CD4-positive, alpha-beta T cell treated with Interleukin-1 beta for 1 hour (primary cell): ENCODE measurements around the gene PIGB.
"Not testable (repeated sequence)": the region's sequence is repeated elsewhere in the genome, so short reads cannot be mapped to it uniquely, and the experiment has no call there.

Experiments
- DNase-seq, 2 donors: peaks; one replicate each; pipeline ENCODE4 v3.0.0-alpha.2; 2020 to 2022

PIGB gene

DNA sequence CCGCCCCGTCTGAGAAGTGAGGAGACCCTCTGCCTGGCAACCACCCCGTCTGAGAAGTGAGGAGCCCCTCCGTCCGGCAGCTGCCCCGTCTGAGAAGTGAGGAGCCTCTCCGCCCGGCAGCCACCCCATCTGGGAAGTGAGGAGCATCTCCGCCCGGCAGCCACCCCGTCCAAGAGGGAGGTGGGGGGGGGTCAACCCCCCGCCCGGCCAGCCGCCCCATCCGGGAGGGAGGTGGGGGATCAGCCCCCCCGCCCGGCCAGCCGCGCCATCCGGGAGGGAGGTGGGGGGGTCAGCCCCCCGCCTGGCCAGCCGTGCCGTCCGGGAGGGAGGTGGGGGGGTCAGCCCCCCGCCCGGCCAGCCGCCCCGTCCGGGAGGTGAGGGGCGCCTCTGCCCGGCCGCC is 16.2 kb upstream of the PIGB start:
- not testable (repeated sequence) for DNase-seq

DNA sequence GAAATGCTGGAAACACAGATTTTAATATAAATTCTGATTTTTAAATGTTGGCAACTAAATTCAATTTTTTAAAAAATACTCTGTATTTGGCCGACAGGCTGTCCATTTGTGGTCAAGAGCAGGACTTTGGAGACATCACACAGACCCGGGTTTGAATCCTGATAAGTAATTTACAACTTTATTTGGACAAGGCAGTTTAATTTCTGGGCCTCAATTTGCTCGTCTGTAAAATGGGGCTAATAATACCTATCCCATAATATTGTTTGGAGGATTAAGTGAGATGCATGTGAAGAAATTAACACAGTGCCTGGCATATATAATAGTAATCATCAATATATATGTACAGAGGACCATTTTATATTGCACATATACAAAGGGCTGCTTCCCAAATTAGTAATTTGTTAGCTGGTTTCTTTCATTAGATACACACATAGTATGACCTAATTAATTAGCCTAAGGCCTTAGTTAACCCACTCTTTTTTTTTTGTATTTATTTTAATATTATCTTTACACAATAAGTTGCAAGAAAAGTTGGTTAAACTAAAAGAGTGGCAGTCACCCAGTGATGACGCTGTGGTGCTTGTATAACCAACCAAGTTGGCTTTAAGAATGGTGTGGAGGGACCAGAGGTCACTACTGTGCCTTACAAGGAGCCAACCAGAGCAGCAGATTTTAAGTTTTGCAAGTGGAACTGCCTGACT is 665 bp downstream of the PIGB start:
- peak in 1 of 2 donors; percentile 15 for DNase-seq

DNA sequence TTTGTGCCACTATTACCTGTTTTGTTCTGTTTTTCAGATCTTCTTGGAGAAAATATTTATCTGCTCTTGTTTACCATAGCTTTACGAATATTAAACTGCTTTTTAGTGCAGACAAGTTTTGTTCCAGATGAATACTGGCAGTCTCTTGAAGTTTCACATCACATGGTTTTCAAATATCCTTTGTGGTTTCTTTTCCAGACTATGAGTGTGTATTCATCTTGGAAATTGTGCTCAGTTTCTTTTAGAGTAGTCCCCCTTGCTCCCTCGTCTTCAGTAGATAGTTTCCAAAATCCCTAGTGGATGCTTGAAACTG is 1.2 kb downstream of the PIGB start:
- DNase-seq = no peak

DNA sequence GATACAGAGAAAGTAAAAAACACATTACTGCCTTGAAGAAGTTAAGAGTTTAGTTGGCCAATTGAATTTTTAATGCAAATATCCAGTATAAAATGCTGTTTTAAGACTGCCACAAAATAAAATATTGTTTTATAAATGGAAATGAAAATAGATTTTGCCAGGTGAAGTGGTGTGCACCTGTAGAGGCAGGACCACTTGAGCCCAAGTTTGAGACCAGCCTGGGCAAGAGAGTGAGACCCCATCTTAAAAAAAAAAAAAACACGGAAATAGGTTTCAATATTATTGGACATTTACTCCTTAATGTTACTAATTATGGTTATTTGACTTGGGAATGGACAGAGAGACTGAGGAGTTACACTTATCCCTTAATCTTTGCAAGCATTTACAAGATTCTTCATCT is 1.9 kb downstream of the PIGB start:
- no peak for DNase-seq

DNA sequence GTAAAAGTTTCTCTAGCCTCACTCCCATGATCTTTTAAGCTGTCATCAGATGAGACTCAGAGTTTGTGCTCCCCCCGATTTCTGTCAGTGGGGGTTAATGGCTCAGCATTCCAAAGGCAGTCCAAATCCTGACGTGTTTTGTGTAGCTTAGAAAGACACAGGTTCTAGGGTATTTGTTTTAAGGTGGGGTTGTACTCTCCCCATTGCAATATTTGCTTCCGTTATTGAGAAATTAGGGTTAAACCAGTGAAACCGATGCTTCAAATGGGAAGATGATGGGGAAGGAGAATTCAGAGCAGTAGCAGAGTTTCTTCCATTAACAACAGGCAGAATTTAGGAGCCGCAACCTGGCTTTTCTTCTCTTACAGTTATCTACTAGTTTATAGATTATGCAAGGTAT is 3.4 kb downstream of the PIGB start:
- no peak for DNase-seq

DNA sequence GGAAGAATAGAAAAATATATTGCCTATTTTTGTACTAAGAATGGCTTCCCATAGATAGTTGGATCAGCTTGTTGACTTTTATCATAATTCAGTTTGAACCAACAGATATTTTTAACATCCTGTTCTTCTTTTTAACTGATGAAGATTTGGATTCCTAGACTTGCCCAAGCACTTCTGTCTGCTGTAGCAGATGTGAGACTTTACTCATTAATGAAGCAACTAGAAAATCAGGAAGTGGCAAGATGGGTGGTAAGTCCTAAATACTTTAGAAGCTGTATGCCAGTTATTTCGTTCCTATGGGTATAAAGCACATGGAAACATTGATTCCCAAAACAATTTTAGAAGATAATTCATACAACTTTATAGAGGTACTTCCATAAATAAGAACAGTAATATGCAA is 8.4 kb downstream of the PIGB start:
- DNase-seq = no peak

DNA sequence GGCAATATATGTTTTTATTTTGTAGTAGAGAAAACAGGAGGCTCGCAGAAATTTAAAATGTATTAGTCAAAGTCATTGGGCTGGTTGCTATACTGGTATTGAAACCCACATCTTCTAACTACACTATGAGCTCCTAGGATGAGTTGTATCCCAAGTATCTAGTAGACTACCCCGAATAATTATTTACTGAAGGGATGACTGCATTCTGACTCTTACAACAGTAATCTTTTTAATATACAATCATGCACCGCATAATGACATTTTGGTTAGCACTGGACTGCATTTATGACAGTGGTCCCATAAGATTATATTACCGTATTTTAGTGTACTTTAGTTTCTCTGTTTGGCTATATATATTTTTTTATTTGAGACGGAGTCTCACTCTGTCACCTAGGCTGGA is 15.3 kb downstream of the PIGB start:
- DNase-seq = no peak

DNA sequence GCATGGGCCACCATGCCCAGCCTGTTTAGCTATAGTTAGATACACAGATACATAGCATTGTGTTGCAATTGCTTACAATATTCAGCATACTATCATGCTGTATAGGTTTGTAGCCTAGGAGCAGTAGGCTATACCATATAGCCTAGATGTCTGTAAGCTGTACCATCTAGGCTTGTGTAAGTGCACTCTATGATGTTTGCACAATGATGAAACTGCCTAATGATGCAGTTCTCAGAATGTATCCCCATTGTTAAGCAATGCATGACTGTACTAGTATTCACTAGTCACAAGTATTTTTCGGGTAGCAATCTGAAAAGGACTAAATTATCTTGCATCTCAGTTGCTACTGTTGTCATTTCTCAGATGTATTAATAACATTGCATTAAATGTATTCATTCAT is 16.0 kb downstream of the PIGB start:
- DNase-seq = no peak

DNA sequence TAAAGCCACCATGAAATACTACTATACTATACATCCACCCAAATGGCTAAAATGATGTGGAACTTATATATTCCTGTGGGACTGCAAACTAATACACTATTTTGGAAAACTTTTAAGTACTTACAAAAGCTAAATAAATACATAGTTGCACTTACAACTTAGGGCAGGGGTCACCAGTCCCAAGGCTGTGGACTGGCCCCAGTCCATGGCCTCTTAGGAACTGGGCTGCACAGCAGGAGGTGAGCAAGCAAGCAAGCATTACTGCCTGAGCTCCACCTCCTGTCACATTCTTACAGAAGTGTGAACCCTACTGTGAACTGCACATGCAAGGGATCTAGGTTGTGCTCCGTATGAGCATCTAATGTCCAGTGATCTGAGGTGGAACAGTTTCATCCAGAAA is 18.1 kb downstream of the PIGB start:
- DNase-seq = no peak

DNA sequence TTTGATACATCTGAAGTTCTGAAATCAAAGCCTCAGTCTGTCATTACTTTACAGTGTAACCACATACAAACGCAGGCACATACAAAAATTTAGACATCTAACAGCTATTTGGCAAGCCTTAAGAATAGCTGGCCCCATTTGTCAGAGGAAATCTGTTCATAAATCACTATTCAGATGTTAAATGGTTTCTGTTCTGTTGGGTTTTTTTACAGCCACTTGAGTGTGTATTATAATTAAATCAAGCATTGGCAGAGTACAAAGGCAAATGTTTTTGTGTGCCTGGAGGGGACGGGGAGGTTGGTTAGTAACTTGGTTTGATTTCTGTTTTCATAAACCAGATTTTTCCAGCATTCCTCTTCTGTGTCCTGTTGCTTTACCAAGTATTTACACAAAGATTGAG is 24.1 kb downstream of the PIGB start:
- no peak for DNase-seq

DNA sequence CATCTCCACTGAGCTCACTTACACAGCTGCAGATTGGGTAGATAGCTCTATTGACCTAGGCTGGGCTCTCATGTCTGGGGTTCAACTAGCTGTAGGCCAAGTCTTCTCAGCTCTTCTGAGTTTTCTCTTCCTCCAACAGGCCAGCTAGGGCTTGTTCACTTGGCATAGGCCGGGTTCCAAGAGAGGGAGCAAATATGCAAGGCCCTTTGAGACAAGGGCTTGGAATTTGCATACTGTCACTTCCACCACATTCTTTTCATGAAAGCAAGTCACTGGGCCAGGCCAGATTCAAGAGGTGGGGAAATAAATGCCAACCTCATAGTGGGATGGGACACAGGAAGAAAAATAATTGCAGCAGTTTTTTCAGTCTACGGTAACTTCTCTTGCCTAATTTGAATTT is 25.2 kb downstream of the PIGB start:
- no peak for DNase-seq

DNA sequence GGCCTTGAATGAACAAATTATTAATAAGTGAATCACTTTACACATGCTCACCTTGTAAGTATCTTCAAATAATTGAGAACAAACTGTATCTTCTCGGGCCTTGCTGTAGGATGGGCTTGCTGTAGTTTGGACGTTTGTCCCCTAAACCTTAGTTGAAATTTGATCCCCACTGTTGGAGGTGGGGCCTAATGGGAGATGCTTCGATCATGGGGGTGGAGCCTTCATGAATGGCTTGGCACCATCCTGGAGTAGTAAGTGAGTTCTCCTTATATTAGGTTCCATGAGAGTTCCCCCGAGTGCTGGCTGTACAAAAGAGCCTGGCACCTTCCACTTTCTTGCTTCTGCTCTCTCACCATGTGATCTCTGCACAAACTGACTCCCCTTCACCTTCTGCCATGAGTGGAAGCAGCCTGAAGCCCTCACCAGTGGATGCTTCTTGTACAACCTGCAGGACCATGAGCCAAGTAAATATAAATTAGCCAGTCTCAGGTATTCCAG is 29.3 kb downstream of the PIGB start:
- DNase-seq = no peak

DNA sequence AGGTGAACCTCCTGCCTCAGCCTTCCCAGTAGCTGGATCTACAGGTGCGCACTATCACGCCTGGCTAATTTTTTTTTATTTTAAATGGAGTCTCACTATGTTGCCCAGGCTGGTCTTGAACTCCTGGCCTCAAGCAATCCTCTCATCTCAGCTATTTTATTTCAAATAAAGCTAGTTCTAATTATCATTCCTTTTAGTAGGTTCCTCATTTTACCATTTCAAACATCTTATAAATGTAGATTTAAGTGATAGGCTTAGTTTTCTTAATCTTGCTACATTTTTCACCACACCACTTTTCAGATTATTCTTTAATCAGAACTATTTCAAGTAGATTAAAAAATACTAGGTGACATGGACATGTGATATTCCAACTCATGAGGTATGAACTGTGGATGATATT is 30.3 kb downstream of the PIGB start:
- no peak for DNase-seq

DNA sequence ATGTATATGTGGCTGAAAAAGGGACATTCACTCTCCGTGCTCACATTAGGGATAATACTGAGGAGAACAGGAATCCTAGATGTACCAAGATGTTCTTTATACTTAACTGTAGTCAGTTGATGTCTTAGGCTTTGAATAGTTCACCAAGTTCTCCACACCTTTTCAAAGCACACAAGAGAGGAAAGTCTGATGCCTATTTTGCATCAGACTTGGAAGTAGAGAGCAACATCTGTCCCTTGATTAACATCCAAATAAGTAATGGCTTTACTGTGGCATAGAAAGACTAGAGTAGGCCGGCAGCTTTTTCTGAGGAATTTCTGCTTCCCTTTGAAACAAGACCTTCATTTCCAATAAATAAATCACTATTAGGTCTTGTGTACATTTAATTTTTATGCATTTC is 34.0 kb downstream of the PIGB start:
- DNase-seq = no peak

DNA sequence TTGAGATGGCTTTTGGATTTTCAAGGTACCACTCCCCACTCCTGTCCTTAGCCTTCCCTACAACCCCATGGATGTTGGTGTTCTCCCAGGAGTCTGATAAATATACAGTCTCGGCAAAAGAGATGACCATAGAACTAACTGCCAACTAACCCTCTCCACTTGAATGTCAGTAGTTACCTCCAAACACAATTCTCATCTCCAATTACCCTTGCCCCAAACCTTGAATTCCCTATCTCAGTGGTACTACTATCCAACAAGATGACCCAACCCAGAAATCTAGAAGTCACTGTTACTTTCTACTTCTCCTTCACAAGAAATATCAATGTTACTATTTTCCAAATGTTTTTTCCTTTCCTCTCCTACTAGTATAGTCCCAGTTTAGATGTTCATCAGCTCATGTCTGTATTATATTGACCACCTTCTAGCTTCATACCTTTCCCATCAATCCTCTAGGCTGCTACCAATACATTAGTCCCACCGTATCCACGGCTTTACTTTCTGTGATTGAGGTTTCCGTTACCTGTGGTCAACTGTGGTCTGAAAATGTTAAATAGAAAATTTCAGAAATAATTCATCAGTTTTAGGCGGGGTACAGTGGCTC is 38.1 kb downstream of the PIGB start:
- no peak for DNase-seq

DNA sequence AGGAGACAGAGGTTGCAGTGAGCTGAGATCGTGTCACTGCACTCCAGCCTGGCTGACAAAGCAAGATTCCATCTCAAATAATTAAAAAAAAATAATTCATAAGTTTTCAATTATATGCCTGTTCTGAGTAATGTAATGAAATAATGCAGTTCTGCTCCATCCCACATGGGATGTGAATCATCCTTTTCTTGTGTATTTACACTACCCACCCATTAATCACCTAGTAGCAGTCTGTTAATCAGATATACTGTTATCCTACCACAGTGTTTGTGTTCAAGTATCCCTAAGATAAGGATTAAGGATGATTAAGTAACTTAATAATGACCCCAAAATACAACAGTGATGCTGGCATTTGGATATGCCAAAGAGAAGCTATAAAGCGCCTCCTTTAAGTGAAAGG is 38.8 kb downstream of the PIGB start:
- DNase-seq = no peak

DNA sequence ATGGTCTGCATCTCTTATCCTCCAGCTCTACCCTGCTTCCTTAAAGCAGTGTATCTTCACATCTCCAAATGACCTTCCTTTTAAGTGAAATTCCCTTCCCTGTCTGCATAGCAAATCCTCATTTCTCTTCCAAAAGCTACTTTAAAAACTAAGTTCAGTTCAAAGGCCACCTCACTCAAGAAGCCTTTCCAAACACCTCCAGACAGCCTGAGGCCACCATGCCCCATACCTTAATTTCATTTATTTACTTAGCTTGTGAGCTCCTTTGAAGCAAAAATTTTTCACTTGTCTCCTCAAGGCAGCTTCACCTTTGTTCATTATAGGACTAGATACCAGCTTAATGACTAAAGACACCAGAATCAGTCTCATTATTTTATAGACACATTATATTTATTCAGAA is 39.4 kb downstream of the PIGB start:
- no peak for DNase-seq

DNA sequence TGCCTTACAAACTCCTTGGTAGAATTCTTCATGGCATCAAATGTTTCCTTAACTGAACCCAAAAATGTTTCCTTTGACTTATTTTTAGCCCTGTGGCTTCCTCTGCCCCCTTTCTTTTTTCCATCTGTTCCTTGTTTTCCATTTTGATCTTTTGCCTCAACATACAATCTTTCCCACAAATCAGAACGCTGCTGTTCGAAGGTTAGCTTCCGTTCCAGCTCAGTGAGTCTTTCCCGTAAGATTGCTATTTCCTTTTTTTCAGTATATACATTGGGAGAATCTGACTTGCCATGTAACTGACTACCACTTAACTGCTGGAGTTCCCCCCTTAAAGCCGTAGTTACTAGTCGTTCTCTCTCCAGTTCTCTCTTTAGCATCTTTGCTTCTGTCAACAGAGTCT is 41.2 kb downstream of the PIGB start:
- DNase-seq = no peak

DNA sequence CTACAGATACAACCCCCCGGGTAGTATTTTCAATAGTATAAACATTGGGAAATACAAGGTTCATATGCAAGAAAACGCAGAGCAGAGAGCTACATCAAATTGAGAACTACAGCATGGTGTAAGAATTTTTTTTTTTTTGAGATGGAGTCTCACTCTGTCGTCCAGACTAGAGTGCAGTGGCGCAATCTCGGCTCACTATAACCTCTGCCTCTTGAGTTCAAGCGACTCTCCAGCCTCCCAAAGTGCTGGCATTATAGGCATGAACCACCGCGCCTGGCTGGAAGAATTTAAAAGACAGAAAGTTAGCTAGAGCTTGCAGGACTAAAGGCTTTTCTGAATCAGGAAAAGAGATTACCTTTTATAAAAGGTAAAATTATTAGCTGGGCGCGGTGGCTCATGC is 42.0 kb downstream of the PIGB start:
- DNase-seq = no peak

DNA sequence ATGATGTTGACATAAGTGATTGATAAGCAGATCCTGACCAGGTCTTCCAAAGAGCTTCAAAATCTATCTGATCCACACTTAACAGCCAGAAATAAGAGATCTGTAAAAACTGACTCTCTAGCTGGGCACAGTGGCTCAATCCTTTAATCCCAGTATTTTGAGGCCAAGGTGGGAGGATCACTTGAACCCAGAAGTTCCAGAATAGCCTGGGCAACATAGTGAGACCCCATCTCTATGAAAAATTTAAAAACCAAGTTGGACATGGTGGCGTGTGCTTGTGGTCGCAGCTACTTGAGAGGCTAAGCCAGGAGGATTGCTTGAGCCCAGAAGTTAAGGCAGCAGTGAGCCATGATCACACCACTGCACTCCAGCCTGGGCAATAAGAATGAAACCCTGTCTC is 43.6 kb downstream of the PIGB start:
- no peak for DNase-seq

DNA sequence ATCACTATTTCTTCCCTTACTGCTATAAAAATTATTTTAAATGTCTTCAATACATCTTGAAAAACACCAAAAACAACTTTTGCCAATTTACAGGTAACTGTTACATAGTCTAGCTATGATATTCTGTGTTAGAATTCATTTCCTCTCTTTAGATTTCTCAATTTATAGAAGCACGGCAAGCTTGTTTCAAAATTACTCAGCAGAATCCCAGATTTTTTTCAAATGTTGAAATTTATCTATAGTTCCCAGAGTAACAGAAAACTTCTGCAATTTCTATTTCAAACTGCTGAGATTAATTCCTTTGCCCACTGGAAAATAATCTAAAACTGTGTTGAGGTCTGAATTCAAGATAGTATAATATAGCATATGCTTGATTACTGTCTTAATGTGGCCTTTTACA is 48.0 kb downstream of the PIGB start:
- no peak for DNase-seq

DNA sequence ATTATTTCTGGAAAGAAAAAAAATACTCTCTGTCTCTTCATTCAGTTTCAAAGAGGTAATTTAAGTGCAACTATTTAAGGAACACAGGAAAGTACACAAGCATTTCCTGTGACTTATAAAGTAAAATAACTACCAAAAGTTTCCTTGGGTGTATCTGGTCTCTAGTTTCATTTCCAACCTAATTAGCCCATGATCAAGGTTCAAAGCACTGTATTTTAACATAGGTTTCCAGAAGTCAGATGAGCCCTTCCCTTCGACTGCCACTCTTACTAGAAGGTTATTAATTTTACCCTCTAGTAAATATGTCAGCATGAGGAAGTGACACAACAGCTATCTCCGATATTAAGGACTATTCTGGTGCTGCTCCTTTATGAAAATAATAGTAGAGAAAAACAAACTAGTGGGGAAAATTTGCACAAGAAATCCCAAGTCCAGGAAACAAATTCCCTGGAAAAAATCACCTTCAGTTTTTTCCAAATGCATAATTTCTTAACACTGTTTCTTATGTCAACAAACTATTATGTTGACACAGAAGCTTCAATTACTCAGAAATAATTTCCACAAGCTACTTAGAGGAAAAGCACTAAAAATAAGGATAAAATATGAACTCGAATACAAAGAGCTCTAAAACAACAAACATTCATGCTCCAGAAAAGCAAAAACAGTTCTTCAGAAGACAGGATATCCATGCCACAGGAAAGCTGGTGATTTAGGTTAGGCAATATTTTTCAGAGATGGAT is 53.8 kb downstream of the PIGB start:
- no peak for DNase-seq

DNA sequence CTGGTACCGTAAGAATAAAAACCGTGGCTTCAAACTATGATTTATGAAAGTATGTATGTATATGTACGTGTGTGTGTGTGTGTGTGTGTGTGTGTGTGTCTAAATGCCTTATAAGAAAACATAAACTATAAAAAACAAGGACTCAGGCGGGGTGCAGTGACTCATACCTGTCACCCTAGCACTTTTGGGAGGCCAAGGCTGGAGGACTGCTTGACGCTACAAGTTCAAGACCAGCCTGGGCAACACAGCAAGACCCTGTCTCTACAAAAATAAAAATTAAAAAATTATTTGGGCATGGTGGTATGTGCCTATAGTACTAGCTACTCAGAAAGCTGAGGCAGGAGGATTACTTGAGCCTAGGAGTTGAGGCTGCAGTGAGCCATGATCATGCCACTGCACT is 60.1 kb downstream of the PIGB start:
- no peak for DNase-seq

DNA sequence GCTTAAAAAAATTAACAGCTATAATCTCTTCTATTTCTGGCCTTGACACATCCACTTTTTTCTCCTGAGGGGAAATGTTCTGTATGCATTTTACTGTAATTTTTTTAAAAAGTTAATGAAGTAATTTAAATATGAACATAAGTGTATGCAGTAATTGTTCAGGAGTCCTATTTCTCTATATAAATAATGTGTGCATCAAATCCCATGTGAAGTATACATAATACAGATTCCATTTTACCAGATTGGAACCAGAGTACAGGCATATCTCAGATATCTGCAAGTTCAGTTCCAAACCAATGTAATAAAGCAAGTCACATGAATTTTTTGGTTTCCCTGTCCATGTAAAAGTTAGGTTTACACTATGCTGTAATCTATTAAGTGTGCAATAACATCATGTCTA is 62.6 kb downstream of the PIGB start:
- no peak for DNase-seq

DNA sequence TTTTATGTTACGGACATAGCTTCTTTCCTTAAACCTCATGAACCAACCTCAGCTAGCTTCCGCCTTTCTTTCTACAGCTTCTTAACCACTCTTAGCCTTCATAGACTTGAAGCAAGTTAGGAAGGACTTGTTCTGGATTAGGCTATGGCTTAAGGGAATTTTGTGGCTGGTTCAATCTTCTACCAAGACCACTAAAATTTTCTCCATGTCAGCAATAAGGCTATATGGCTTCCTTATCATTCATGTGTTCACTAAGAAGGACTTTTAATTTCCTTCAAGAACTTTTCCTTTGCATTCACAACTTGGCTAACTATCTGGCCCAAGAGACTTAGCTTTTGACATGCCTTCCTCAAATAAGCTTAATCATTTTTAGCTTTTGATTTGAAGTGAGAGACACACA is 64.7 kb downstream of the PIGB start:
- DNase-seq = no peak
